GM23248 (cell line): ENCODE measurements around the gene SUN1.

ENCODE experiments used
- EZH2 ChIP-seq: fragments of 200-600 bp; sonication (generic); IDR thresholded peaks from 2 replicates; pipeline ENCODE4 v1.6.1; 2018; ENCODE audit warnings: antibody characterized with exemption, mild to moderate bottlenecking; ENCODE audit not compliant: insufficient read depth, poor library complexity, severe bottlenecking
- EZH2phosphoT487 ChIP-seq: fragments of 200-600 bp; sonication (generic); IDR thresholded peaks from 2 replicates; pipeline ENCODE4 v1.6.1; 2018; ENCODE audit warnings: antibody characterized with exemption, moderate library complexity, mild to moderate bottlenecking, low read depth; ENCODE audit not compliant: insufficient read depth

DNA sequence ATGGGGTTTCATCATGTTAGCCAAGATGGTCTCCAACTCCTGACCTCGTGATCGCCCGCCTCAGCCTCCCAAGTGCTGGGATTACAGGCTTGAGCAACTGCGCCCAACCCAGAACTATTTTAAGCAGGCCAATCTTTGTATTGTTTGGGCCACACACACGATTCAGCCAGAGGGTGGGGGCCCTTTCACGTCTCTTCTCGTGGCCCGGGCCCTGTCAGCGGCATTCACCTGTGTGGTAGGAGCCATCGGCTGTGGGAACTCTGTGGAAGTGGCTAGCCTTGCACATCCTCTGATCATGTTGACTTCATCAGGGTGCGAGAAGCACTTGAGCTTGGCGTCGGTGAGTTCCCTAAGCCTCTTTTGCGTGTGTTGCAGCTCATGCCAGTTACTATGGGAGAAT lies 16.9 kb downstream of the SUN1 start:
- no peak for TF ChIP-seq EZH2phosphoT487
- TF ChIP-seq EZH2, result no peak
